Limb (tissue), 2 donors: ENCODE data around the gene KRTAP10-1.
"Not testable (repeated sequence)": the region's sequence is repeated elsewhere in the genome, so short reads cannot be mapped to it uniquely, and the experiment has no call there.

Experiments used
- DNase-seq, 2 donors: peaks; one replicate each; pipeline ENCODE4 v3.0.0-alpha.2; 2016; ENCODE audit errors: extremely low spot score in 2 of 2

The KRTAP10-1 gene

DNA sequence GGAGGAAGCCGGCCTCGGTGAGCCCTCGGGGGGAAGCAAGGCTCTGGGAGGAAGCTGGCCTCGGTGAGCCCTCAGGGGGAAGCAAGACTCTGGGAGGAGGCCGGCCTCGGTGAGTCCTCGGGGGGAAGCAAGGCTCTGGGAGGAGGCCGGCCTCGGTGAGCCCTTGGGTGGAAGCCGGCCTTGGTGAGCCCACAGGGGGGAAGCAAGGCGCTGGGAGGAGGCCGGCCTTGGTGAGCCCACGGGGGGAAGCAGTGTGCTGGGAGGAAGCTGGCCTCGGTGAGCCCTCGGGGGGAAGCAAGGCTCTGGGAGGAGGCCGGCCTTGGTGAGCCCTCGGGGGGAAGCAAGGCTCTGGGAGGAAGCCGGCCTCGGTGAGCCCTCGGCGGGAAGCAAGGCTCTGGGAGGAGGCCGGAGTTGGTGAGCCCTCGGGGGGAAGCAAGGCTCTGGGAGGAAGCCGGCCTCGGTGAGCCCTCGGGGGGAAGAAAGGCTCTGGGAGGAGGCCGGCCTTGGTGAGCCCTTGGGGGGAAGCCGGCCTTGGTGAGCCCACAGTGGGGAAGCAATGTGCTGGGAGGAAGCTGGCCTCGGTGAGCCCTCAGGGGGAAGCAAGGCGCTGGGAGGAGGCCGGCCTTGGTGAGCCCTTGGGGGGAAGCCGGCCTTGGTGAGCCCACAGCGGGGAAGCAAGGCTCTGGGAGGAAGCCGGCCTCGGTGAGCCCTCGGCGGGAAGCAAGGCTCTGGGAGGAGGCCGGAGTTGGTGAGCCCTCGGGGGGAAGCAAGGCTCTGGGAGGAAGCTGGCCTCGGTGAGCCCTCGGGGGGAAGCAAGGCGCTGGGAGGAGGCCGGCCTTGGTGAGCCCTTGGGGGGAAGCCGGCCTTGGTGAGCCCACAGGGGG is 36.7 kb downstream of the KRTAP10-1 start:
- not testable (repeated sequence) for DNase-seq

DNA sequence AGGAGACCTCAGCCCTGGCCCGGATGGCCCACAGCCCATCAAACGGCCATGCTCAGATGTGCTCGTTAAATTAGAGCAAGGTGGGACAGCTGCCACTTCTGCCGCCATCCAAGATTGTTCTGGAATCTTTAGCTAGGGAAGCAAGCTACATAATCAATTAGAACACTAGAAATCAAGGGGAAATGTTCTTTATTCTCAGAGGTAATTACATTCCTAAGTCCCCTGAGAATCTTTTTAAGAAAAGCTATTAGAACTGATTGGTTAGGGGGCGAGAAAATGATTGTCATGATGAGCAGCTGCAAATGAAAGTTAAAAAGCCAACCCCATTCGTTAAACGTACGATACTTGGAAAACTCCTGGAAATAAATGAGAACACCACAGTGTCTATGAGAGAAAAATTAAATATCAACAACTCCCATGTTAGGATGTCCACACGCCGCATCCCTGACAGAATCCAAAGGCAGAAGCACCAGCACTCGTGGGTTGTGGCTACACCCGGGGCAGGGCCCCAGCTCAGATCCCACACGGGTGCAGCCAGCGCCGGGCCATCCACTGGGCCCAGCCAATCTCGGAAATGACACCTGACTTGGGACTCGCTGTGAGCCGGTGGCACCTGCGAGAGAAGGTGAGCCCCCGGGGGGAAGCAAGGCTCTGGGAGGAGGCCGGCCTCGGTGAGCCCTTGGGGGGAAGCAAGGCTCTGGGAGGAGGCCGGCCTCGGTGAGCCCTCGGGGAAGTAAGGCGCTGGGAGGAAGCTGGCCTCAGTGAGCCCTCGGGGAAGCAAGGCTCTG is 37.6 kb downstream of the KRTAP10-1 start:
- no peak for DNase-seq

DNA sequence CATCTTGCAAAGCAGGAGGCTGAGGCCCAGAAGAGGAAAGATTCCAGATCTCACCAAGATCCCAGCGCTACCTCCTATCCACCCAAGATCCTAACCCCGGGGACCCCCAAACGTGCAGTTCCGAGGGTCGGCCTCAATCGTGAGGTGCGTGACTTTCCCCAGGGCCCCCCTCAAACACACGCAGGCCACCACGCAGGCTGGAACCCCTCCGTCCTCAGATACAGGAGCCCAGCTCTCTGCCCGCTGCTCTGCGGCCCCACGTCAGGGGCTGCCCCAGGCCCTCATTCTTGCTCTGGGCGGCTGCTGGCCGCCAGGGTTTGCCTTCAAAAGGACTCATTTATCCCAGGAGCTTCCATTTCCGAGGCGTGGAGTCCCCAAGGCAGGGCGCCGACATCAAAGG is 39.9 kb downstream of the KRTAP10-1 start:
- no peak for DNase-seq

DNA sequence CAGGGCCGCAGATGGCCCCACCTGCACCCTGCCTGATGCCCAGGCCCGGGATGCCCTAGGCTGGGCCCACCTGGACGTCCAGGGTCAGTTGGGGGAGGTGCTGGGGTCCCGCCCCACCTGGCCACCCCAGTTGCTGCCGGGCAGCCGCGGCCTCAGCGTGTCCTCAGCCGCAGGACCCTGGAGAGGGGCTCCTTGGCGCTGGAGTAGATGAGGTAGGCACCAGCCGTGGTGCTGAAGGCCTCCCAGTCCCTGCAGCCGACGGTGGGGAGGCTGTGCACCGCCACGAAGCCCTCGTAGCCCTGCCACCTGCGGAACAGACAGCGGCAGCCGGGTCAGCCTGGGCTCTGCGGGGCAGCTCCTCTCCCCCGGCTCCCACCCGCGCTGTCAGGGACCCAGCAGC is 40.4 kb downstream of the KRTAP10-1 start:
- no peak for DNase-seq

DNA sequence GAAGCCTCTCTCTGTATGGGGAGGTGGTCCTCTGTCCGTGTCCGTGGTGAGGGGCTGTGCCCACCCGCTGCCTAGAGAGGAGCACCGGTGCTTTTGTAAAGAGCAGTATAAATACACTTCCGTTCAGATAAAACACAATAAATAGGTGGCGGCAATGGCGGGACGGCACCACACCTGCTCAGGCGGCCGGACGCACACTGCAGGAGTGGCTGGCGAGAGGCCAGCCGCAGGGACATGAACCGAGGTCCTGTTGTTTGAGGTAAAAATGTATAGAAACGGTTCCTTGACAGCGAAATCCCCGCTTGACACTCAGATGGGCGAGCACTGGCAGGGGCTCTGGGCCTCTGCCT is 40.8 kb downstream of the KRTAP10-1 start:
- DNase-seq = no peak

DNA sequence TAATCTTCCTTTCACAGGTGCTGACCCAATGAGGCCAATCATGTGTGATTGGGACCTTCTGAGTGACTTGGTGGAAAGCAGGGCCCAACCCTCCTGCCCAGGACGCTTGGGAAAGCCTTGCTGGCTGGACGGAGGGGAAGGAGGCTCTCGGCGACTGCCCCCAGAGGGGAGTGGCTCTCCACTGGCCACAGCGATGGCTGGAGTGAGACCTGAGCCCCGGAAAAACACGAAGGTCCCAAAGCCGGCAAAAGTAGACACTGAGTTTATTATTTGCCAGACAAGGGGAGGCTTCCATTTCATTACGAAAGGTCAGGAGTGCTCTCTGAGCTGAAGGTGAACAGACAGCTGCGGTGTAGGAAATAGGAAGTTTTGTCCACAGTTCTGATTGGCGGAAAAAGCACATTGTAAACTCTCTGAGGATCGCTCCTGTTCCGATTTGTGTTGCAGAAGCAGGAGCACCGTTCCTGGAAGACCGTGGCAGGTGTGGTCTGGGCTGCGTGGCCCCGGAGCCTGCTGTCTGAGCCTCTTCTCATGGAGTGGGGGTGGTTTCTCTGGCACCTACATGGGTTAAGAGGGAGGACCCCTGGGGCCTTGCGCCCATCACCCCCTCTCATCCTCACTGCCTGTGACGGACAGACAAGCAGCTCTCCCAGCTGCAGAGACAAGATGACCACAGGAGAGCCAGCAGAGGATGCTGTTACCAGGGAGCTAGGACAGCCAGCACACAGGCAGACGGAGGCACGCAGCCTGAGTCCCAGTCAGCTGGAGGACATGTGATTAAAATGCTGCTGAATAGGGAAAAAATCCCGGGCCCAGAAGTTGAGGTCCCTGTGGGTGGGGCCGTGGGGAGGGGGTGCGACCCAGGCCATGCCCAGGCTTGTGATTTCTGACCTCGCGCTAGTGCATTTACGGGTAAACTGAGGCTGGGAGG is 41.5 kb downstream of the KRTAP10-1 start:
- no peak for DNase-seq

DNA sequence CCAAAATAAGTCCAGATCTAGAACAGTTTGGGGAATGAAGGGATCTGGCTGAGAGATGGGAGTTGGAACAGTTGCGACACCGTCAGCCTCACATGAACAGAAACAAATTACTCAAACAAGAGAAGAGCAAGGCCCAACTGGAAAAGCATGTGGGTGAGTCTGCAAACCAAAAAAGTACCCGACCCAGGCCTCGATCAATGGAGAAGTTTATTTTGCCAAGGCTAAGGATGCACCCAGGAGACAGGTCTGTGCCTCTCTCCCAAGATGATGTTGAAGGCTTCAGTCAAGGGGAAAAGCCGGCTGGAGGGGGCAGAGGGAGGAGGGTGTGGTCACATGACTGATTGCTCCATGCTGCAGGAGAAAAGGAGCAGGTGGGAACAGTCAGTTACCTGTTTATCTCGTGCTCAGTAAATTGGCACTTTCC is 42.3 kb downstream of the KRTAP10-1 start:
- DNase-seq = no peak

DNA sequence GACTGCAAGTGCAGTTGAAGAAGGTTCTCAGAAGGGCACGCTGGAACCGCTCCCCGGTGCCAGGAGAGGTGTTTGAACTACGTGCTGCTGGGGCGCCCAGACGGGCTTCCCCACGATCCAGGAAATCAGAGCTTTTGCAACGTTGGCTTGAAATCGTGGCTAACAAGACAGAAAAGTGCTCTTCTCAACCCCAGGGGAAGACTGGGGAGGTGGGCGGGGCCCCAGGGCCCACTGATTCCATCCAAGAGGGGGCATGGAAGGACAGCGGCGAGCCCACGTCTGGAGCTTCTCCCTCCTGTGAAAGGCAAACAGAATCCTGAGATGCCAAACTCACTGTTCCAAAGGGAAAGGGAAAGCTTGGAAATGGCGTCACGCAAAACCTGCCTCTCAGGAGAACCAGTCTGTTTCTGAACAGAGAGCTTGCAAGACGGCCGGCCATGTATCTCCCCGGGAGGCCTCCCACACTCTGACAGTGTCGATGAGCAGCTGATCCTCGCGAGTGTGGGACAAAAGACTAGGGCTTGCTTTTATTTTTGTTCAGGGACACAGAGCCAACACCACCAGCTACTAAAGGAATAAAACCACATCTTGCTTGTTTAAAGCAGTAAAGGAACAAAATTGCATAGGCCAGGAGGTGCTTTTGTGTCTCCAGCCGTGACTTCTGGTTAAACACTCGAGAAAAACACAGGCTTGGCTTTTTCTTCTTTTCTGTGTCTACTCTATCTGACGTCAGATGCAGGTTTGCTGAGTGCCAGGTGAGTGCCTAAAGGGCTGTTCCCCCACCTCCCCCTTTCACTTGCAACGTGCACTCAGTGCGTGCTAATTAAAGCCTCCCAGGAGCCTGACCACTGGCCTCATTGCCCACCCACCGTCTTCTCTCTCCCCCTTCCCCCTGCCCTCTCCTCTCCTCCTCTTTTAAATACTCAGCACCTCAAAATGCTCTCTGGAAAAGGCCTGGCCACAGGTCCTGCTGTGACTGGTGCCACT is 43.1 kb downstream of the KRTAP10-1 start:
- DNase-seq = no peak

DNA sequence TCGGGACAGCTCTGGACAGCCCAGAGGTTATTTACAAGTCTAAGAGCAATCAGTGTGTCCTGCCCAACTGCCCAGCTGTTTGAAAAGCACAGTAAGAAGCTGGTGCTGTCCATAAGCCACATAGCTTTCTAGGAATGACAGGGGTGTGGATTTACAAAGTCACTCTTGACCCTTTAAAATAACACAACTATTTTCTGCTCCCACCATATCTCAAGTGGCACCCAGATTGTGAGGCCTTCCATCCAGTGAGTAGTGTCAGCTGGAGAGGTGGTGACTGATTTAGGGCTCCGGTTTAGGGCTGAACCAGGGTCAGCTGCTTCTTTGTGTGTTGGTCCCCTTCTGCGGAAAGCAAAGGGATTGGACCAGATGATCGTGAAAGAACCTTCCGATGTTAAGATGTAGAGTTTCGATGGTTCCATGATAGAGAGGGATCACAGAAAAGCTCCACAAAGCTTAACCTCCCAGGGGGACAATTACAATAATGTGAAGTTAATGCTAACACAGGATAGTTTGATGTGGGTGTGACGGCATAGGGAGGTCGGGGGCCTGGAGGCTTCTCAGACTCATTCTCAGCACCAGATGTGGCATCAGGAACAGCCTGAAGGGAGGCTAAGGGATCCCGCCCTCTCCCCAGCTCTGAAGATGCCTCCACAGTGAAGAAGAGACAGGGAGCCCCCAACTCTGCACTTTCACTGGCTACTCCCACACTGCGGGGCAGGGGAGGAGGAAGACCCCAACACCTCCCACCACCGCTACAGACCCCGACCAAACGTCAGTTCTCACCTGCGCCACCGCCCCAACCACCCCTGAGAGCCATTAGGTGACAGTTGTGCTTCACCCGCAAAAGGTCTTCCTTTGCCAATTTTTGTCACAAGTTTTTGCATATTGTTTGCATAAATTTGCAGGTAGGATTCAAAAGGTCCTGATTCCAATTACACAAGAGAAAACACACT is 44.1 kb downstream of the KRTAP10-1 start:
- DNase-seq = no peak

DNA sequence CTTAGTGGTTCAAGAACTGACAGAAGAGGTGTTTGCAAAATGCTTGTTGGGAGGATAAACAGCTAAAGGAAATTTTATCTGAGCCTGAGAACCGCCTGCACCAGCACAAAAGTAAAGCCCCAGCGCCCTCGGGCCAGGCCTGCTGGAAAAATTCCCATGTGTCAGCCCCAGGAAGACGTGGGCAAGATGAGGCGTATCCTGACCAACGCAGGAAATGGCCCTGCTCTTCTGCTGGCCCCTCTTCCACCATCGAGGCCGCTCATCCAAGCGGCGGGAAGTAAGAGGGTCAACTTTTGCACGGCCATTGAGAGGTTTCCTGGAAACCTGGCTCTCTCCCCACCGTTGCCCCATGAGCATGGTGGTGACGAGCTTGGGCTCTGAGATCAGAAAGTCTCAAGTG is 45.0 kb downstream of the KRTAP10-1 start:
- no peak for DNase-seq

DNA sequence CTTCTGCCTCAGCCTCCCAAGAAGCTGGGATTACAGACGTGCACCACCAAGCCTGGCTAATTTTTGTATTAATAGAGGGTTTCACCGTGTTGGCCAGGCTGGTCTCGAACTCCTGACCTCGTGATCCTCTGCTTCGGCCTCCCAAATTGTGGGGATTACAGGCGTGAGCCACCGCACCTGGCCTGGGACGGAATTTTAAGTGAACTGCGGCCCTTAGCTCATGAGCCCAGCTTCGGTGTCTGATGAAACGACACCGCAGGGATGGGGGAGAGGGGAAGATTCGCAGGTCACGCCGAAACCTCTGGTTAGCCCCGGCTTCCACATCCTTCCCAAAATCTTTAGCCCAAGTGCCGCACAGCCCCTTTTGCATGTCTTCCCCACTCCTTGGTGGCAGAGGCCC is 45.6 kb downstream of the KRTAP10-1 start:
- DNase-seq = no peak

DNA sequence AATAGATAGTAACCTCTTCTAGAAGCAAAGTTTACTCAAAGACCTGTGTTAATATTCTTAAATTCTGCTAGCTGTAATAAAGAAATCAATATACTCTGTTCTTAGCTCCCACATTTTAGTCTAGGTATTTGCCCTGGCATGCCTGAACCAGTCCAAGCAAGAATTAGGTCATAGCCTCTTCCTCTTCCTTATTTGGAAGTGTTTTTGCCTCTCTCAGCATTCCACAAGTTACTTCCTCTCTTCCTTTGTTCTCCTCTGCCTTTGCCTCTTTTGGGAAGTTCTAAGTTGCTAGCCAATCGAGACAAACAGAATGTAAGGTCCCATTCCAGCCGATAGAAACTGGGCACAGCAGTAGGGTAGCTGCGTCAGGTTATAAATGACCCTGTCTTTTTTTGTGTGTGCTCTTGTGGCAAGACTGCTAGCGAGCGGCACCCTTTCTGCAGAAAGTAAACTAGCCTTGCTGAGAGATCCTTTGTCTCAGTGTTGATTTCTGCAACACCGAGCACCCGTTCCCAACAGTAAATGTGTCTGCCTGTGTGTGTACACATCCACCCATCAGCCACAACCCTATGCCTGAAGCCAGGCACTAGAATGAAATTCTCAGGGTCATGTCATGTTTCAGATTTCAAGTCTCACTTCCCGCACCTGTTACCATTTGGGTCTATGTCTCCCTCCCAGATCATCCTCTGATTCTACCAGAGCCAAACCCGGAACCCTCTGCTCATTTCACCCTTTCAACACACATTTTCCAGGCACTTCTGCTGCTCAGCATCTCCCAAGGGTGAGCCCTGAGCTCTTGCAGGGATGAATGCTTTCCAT is 47.2 kb downstream of the KRTAP10-1 start:
- no peak for DNase-seq

DNA sequence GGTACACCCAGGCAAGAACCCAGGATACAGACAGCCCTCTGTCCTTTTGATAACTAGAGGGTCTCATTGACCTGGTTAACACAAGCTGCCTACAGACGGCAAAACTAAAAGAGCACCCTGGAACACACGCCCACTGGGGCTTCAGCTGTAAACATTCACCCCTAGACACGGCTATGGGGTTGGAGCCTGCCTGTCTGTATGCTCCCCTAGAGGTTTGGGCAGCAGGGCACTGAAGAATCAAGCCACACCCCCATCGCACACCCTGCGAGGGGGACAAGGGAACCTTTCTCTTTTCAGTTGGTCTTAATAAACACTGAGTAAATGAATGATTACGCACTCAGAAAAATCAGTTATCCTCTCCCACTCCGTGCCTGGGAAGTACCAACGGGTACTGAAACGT is 49.2 kb downstream of the KRTAP10-1 start:
- DNase-seq = no peak

DNA sequence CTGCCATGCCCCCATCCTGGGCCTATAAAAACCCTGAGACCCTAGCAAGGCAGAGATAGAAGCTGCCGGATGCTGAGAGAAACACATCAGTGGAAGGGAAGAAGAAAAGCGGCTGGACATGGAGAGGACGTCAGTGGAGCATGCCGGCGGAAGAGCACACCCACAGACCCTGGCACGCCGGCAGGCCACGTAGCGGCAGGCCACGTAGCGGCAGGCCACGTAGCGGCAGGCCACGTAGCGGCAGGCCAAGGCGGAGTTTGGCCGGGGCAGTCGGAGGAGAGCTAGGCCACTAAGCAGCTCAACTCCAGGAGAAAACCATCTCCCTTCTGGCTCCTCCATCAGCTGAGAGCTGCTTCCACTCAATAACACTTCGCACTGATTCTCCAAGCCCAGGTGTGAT is 49.6 kb downstream of the KRTAP10-1 start:
- DNase-seq = no peak

DNA sequence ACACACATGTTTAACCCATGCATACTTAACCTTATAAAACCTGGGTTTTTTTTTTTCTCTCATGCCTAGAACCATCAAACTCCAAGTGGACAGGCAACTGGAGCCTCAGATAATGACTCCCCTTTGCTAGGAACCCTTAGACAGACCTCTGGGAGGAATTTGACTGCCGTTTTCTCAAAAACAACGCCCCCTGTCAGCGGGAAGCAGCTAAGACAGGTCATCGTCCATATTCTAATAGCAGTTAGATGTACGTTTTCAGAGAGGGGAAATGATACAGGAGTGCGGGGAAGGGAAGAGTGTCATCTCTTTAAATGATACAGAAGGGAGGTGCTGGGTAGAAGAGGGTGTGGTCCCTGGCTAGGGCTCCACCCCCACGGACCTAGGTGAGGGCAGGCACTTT is 50.0 kb downstream of the KRTAP10-1 start:
- no peak for DNase-seq
